K562 (cell line): ENCODE measurements around the gene RNPEPL1. TPM values are rescaled to one million over a fixed set of nuclear protein-coding genes. Genes with fewer than 3 reads are reported as not detected.

Experiments used
- CBFA2T3 ChIP-seq: fragments of 450-650 bp; IDR thresholded peaks from 2 replicates; pipeline ENCODE4 v1.6.1; 2017
- CXXC5 ChIP-seq: fragments of 250-450 bp; sonication (Bioruptor Pico); IDR thresholded peaks from 2 replicates; pipeline ENCODE4 v1.8.0; 2022; ENCODE audit warnings: inconsistent platforms, mild to moderate bottlenecking, moderate library complexity
- GABPB1 ChIP-seq: sonication (generic); formaldehyde crosslinking; IDR thresholded peaks from 2 replicates; pipeline ENCODE4 v1.8.0; 2022; ENCODE audit warnings: mild to moderate bottlenecking, missing genetic modification reagents
- HMG20B ChIP-seq: fragments of 250-450 bp; sonication (Bioruptor Pico); IDR thresholded peaks from 2 replicates; pipeline ENCODE4 v1.5.0; 2021; ENCODE audit warnings: mild to moderate bottlenecking
- LARP7 ChIP-seq: fragments of 450-650 bp; IDR thresholded peaks from 2 replicates; pipeline ENCODE4 v1.6.1; 2016
- MCM5 ChIP-seq: fragments of 450-650 bp; IDR thresholded peaks from 2 replicates; pipeline ENCODE4 v1.6.1; 2016; ENCODE audit warnings: low read depth
- MTA3 ChIP-seq: fragments of 450-650 bp; formaldehyde crosslinking; IDR thresholded peaks from 2 replicates; pipeline ENCODE4 v1.6.1; 2017; ENCODE audit warnings: mild to moderate bottlenecking, borderline replicate concordance
- SETDB1 ChIP-seq: IDR thresholded peaks from one replicate; pipeline ENCODE4 v1.6.1; 2012; ENCODE audit warnings: low read length, control low read depth, inconsistent platforms
- SP1 ChIP-seq: sonication (generic); formaldehyde crosslinking; IDR thresholded peaks from 2 replicates; pipeline ENCODE4 v1.8.1; 2022; ENCODE audit warnings: mild to moderate bottlenecking, missing genetic modification reagents
- ZC3H4 ChIP-seq: sonication (generic); formaldehyde crosslinking; IDR thresholded peaks from 2 replicates; pipeline ENCODE4 v1.9.0; 2021; ENCODE audit warnings: missing genetic modification reagents, borderline replicate concordance
- ZNF507 ChIP-seq: conservative IDR thresholded peaks from 2 replicates; pipeline ENCODE4 v1.6.1; 2017; ENCODE audit warnings: missing genetic modification characterization, missing compliant biosample characterization
- polyA plus RNA-seq, 8 experiments: library from polyadenylated mRNA; depleted of rRNA in 4 of 8; stranded (reverse) in 5 of 8; unstranded in 3 of 8; fragments of >200 nt; fragmentation: Nextera tagmentation in 2 of 8; fragmentation: Illumina TruSeq in 1 of 8; extraction: Ambion mirVana in 2 of 8; extraction: Trizol in 1 of 8; gene quantifications; 2 replicates each; pipeline versions ENCODE4 v1.2.1 to v1.2.3, GENCODE V29; 2011 to 2014; ENCODE audit warnings: inconsistent platforms in 1 of 8, missing spikeins in 1 of 8
- total RNA-seq, 7 experiments: library from RNA; depleted of rRNA in 6 of 7; stranded (reverse); fragments of >200 nt in 6 of 7; fragmentation: Illumina TruSeq in 2 of 7; extraction: Trizol in 2 of 7; gene quantifications; 2 replicates each; pipeline versions ENCODE4 v1.2.1 to v1.2.3, GENCODE V29; 2011 to 2021; ENCODE audit warnings: low replicate concordance in 1 of 7
- TF ChIP-seq, protein P1 (sequence below), 2 experiments: fragments of 450-650 bp in 1 of 2; sonication (generic) in 1 of 2; formaldehyde crosslinking in 1 of 2; IDR thresholded peaks in 1 of 2; conservative IDR thresholded peaks in 1 of 2; 2 replicates each; pipeline versions ENCODE4 v1.6.1 to v1.8.1; 2016 to 2023; ENCODE audit warnings: mild to moderate bottlenecking in 2 of 2, moderate library complexity in 2 of 2, inconsistent platforms in 1 of 2, missing genetic modification reagents in 1 of 2
- TF ChIP-seq, protein P2 (sequence below): sonication (generic); IDR thresholded peaks from 2 replicates; pipeline ENCODE4 v1.6.1; 2016
- TF ChIP-seq, protein P3 (sequence below): sonication (generic); formaldehyde crosslinking; IDR thresholded peaks from 2 replicates; pipeline ENCODE4 v1.8.0; 2023; ENCODE audit warnings: missing genetic modification reagents, mild to moderate bottlenecking, borderline replicate concordance
- TF ChIP-seq, protein P4 (sequence below): fragments of 150-350 bp; conservative IDR thresholded peaks from 2 replicates; pipeline ENCODE4 v1.6.1; 2014; ENCODE audit warnings: low read length
- TF ChIP-seq, protein P5 (sequence below): sonication (generic); formaldehyde crosslinking; IDR thresholded peaks from 2 replicates; pipeline ENCODE4 v1.8.0; 2022; ENCODE audit warnings: mild to moderate bottlenecking, low read depth, missing genetic modification reagents

RNPEPL1 gene
- total and polyA plus RNA-seq, 9 of the 15 experiments (the other 6 are each of a cell fraction or from before 2014, with no cell fraction given): 0.07 to 38.7 (median 5.6) TPM

DNA sequence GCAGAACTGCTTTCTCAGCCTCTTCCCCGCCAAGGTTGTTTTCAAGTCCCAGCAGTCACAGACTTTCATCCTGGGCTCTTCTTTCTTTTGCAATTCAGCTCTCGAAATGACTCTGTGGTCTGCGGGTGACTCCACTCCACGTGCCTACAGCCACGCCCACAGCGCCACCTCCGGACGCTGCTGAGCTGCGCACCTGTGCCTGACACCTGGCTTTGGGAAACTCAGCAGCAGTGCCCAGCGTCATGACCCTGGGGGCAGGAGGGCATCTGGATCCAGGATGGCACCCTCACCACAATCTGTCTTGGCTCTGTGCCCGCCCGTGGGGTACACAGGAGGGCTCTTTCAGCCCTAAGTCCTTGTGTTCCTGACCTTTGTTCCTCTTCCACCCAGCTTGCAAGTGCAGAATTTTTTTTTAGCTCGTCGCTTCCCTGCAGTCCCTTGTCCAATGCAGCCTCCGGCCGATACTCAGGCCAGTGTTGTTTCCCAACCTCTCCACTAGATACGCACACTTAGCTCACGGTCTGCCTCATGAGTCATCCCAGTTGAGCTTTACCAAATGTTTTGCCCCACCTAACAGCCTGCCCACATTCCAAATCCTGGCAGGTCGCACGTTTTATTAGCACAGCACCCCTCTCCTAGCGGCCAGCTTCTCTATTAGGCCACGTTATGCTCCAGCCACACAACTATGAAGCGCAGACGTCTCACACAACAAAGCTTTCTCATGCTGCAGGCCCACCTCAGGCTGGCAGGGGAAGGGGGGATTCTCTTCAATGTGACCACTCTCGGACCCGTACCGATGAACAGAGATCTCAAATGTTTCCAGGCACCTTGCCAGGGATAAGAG is 11.7 kb downstream of the RNPEPL1 start (continued):
- TF ChIP-seq SP1 (CRISPR knock-in tag) (peak; percentile 48), ZC3H4 (CRISPR knock-in tag) (no peak), CBFA2T3 (peak; percentile 20; the same call in 1 of the 2 replicates), HMG20B (CRISPR knock-in tag) (no peak), LARP7 (no peak), CXXC5 (CRISPR knock-in tag) (no peak), ZNF507 (no peak), MTA3 (no peak), GABPB1 (CRISPR knock-in tag) (no peak), MCM5 (no peak), SETDB1 (no peak)
- TF ChIP-seq, protein P1, sequence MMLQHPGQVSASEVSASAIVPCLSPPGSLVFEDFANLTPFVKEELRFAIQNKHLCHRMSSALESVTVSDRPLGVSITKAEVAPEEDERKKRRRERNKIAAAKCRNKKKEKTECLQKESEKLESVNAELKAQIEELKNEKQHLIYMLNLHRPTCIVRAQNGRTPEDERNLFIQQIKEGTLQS (IDR thresholded peaks at IDR 0.05): peak; percentile 65
- TF ChIP-seq, protein P1 (CRISPR knock-in tag; conservative IDR thresholded peaks at IDR 0.05): no peak
- TF ChIP-seq, protein P2, sequence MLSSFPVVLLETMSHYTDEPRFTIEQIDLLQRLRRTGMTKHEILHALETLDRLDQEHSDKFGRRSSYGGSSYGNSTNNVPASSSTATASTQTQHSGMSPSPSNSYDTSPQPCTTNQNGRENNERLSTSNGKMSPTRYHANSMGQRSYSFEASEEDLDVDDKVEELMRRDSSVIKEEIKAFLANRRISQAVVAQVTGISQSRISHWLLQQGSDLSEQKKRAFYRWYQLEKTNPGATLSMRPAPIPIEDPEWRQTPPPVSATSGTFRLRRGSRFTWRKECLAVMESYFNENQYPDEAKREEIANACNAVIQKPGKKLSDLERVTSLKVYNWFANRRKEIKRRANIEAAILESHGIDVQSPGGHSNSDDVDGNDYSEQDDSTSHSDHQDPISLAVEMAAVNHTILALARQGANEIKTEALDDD: no peak
- TF ChIP-seq, protein P3, sequence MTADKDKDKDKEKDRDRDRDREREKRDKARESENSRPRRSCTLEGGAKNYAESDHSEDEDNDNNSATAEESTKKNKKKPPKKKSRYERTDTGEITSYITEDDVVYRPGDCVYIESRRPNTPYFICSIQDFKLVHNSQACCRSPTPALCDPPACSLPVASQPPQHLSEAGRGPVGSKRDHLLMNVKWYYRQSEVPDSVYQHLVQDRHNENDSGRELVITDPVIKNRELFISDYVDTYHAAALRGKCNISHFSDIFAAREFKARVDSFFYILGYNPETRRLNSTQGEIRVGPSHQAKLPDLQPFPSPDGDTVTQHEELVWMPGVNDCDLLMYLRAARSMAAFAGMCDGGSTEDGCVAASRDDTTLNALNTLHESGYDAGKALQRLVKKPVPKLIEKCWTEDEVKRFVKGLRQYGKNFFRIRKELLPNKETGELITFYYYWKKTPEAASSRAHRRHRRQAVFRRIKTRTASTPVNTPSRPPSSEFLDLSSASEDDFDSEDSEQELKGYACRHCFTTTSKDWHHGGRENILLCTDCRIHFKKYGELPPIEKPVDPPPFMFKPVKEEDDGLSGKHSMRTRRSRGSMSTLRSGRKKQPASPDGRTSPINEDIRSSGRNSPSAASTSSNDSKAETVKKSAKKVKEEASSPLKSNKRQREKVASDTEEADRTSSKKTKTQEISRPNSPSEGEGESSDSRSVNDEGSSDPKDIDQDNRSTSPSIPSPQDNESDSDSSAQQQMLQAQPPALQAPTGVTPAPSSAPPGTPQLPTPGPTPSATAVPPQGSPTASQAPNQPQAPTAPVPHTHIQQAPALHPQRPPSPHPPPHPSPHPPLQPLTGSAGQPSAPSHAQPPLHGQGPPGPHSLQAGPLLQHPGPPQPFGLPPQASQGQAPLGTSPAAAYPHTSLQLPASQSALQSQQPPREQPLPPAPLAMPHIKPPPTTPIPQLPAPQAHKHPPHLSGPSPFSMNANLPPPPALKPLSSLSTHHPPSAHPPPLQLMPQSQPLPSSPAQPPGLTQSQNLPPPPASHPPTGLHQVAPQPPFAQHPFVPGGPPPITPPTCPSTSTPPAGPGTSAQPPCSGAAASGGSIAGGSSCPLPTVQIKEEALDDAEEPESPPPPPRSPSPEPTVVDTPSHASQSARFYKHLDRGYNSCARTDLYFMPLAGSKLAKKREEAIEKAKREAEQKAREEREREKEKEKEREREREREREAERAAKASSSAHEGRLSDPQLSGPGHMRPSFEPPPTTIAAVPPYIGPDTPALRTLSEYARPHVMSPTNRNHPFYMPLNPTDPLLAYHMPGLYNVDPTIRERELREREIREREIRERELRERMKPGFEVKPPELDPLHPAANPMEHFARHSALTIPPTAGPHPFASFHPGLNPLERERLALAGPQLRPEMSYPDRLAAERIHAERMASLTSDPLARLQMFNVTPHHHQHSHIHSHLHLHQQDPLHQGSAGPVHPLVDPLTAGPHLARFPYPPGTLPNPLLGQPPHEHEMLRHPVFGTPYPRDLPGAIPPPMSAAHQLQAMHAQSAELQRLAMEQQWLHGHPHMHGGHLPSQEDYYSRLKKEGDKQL (CRISPR knock-in tag): no peak
- TF ChIP-seq, protein P4, sequence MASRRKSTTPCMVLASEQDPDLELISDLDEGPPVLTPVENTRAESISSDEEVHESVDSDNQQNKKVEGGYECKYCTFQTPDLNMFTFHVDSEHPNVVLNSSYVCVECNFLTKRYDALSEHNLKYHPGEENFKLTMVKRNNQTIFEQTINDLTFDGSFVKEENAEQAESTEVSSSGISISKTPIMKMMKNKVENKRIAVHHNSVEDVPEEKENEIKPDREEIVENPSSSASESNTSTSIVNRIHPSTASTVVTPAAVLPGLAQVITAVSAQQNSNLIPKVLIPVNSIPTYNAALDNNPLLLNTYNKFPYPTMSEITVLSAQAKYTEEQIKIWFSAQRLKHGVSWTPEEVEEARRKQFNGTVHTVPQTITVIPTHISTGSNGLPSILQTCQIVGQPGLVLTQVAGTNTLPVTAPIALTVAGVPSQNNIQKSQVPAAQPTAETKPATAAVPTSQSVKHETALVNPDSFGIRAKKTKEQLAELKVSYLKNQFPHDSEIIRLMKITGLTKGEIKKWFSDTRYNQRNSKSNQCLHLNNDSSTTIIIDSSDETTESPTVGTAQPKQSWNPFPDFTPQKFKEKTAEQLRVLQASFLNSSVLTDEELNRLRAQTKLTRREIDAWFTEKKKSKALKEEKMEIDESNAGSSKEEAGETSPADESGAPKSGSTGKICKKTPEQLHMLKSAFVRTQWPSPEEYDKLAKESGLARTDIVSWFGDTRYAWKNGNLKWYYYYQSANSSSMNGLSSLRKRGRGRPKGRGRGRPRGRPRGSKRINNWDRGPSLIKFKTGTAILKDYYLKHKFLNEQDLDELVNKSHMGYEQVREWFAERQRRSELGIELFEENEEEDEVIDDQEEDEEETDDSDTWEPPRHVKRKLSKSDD: no peak
- TF ChIP-seq, protein P5, sequence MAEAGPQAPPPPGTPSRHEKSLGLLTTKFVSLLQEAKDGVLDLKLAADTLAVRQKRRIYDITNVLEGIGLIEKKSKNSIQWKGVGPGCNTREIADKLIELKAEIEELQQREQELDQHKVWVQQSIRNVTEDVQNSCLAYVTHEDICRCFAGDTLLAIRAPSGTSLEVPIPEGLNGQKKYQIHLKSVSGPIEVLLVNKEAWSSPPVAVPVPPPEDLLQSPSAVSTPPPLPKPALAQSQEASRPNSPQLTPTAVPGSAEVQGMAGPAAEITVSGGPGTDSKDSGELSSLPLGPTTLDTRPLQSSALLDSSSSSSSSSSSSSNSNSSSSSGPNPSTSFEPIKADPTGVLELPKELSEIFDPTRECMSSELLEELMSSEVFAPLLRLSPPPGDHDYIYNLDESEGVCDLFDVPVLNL (CRISPR knock-in tag): no peak
